ENCODE results near the gene ZNF691.

DNA sequence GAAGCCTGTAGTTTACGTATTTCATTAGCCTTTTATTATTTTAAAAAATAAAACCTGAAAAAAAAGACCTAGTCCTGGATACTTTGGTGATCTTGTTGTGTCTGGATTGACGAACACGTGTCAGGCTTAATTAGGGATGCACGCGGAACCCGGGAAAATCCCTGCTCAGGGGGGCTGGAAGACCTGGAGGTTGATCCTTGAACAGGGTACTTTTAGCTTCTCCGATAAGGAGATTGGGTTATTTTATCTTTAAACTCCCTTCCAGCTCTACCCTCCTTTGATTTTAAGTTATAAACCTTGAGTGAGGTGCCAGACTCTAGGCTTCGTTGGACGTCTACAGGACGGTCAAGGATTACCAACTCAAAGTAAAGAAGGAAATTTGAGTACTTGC, 552 bp upstream of the ZNF691 start:
- TF ChIP-seq, protein P1, sequence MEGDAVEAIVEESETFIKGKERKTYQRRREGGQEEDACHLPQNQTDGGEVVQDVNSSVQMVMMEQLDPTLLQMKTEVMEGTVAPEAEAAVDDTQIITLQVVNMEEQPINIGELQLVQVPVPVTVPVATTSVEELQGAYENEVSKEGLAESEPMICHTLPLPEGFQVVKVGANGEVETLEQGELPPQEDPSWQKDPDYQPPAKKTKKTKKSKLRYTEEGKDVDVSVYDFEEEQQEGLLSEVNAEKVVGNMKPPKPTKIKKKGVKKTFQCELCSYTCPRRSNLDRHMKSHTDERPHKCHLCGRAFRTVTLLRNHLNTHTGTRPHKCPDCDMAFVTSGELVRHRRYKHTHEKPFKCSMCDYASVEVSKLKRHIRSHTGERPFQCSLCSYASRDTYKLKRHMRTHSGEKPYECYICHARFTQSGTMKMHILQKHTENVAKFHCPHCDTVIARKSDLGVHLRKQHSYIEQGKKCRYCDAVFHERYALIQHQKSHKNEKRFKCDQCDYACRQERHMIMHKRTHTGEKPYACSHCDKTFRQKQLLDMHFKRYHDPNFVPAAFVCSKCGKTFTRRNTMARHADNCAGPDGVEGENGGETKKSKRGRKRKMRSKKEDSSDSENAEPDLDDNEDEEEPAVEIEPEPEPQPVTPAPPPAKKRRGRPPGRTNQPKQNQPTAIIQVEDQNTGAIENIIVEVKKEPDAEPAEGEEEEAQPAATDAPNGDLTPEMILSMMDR (IDR thresholded peaks at IDR 0.05; ENCODE audit: low read length), result no peak
- no peak for TF ChIP-seq EZH2 (IDR thresholded peaks at IDR 0.05; ENCODE audit: borderline replicate concordance, low read length)

All from OCI-LY1 (cell line).